ENCODE measurements around the gene DYSF. TPM values are rescaled to one million over a fixed set of nuclear protein-coding genes. Genes with fewer than 3 reads are reported as not detected.

Gene DYSF
- total RNA-seq, 1 donor from 2014 or later = 112 TPM

- Mint-ChIP-seq H3K27ac (ENCODE audit: unreplicated experiment) (no peak overlapping the region), H3K9me3 (ENCODE audit: low read depth) (peaks cover 5% of the 10 kb centered on the region), H3K27me3 (ENCODE audit: low read depth) (peaks cover 2% of the 10 kb centered on the region), H3K36me3 (ENCODE audit: low read depth) (peaks cover 3% of the 10 kb centered on the region), H3K4me1 (ENCODE audit: low read depth) (no peaks in the 10 kb centered on the region), H3K4me3 (ENCODE audit: unreplicated experiment) (no peak overlapping the region)
- TF ChIP-seq, protein P1, sequence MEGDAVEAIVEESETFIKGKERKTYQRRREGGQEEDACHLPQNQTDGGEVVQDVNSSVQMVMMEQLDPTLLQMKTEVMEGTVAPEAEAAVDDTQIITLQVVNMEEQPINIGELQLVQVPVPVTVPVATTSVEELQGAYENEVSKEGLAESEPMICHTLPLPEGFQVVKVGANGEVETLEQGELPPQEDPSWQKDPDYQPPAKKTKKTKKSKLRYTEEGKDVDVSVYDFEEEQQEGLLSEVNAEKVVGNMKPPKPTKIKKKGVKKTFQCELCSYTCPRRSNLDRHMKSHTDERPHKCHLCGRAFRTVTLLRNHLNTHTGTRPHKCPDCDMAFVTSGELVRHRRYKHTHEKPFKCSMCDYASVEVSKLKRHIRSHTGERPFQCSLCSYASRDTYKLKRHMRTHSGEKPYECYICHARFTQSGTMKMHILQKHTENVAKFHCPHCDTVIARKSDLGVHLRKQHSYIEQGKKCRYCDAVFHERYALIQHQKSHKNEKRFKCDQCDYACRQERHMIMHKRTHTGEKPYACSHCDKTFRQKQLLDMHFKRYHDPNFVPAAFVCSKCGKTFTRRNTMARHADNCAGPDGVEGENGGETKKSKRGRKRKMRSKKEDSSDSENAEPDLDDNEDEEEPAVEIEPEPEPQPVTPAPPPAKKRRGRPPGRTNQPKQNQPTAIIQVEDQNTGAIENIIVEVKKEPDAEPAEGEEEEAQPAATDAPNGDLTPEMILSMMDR (IDR thresholded peaks at IDR 0.05) = no peak
- DNase-seq (ENCODE audit: low spot score) = no peak
Measured at GRCh38 chr2:71735676-71736075, 282.3 kb downstream of the DYSF start.

Other genes starting within 250 kb of the DYSF start
- 0.67 to 0.73 TPM (median 0.70 TPM) in 3 replicates for gene PAIP2B, start 226.5 kb upstream of the DYSF start, total RNA-seq
- 79.8 to 121 TPM (median 83.4 TPM) in 3 replicates for gene ZNF638, start 121.8 kb upstream of the DYSF start, total RNA-seq